Measurements from ENCODE around the gene TLX3. TPM values are rescaled to one million over a fixed set of nuclear protein-coding genes. Genes with fewer than 3 reads are reported as not detected.
A peak's percentile ranks its signal among the peaks of the same experiment; 100 is the strongest.

TLX3 gene
- polyA plus RNA-seq, 4 donors, result 0.04 TPM; not detected in 3

DNA sequence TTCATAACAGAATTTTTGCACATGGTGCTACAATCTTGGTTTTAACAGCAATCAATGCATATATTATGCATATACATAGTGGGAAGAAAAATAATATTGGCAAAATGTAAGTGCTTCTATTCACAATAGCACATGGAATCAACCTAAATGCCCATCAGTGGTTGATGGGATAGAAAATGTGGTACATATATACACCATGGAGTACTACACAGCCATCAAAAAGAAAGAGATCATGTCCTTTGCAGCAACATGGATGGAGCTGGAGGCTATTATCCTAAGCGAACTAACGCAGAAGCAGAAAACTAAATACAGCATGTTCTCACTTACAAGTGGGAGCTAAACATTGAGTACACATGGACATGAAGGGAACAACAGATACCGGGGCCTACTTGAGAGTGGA lies 37.2 kb upstream of the TLX3 start:
- Histone ChIP-seq H3K9me3 (ENCODE audit: control insufficient read depth in 2 of 2, insufficient read depth in 1 of 2, low read depth in 1 of 2, low read length in 1 of 2) (no peaks in the 10 kb centered on the region), H3K27me3 (ENCODE audit: control insufficient read depth in 3 of 3, insufficient read depth in 3 of 3, low read length in 3 of 3) (no peaks in the 10 kb centered on the region), H3K4me1 (ENCODE audit: control insufficient read depth in 3 of 3, insufficient read depth in 2 of 3, low read depth in 1 of 3, low read length in 2 of 3) (no peaks in the 10 kb centered on the region), H3K36me3 (ENCODE audit: control insufficient read depth in 3 of 3, insufficient read depth in 2 of 3, low read depth in 1 of 3, low read length in 3 of 3) (no peaks in the 10 kb centered on the region), H3K27ac (ENCODE audit: low read depth in 1 of 3, low read length in 2 of 3) (no peak overlapping the region), H3K4me3 (ENCODE audit: low read depth in 1 of 3, low read length in 3 of 3) (no peak overlapping the region)
- FAIRE-seq, result no peak
- no peak for DNase-seq
- 95 to 99% (median 98%) methylated on average over 3 of the region's 3 CpGs for WGBS, 3 donors

DNA sequence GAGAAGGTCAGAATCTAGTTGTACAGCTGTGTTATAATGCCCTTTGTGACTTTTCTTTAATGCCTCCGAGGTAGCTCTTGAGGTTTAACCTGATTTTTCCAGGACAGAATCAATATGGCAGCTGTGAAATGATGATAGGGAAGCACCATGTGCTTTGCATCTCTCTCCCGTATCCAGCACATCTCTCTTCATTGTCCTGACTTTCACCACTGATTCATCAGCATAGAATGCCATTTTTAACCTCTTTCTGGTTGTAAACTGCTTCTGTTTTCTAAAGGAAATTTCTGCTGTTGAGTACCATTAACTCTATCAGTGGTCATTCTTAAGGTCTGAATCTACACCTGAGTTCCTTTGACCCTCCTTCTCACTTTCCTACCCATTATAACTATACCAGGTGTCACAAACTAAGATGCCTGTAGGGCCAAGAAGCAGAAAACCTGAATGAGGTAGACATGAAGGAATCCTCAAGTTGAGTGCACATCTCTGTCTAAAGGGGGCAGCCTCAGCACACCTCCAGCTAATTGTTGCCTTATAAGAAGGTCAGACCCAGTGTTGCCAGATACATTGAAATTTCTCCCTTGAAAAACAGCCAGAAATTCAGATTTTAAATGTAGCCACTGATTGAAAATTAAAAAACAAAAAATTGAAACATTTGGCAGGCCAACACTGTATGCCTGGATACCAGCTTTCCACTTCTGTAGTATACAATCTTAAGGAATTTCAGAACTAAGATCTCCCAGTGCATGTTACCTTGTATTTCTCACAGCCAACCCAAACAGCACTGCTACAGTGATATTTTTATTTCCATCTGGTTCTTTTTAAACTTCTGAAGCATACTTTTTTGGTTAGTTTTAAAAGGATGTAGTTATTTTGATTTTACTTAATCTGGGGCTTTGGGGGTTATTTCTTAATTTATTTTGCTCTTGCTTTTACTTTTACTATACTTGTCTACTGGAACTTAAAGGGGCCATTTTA lies 35.8 kb upstream of the TLX3 start:
- peak; percentile 17 to 33 for DNase-seq
- Histone ChIP-seq H3K4me1 (ENCODE audit: control insufficient read depth in 3 of 3, insufficient read depth in 2 of 3, low read depth in 1 of 3, low read length in 2 of 3) (no peaks in the 10 kb centered on the region), H3K9me3 (ENCODE audit: control insufficient read depth in 2 of 2, insufficient read depth in 1 of 2, low read depth in 1 of 2, low read length in 1 of 2) (no peaks in the 10 kb centered on the region), H3K27me3 (ENCODE audit: control insufficient read depth in 3 of 3, insufficient read depth in 3 of 3, low read length in 3 of 3) (no peaks in the 10 kb centered on the region), H3K27ac (ENCODE audit: low read depth in 1 of 3, low read length in 2 of 3) (no peak overlapping the region), H3K4me3 (ENCODE audit: low read depth in 1 of 3, low read length in 3 of 3) (no peak overlapping the region), H3K36me3 (ENCODE audit: control insufficient read depth in 3 of 3, insufficient read depth in 2 of 3, low read depth in 1 of 3, low read length in 3 of 3) (no peaks in the 10 kb centered on the region)
- no peak for FAIRE-seq
- WGBS, 3 donors, result 80 to 87% (median 84%) methylated on average over 2 of the region's 2 CpGs

DNA sequence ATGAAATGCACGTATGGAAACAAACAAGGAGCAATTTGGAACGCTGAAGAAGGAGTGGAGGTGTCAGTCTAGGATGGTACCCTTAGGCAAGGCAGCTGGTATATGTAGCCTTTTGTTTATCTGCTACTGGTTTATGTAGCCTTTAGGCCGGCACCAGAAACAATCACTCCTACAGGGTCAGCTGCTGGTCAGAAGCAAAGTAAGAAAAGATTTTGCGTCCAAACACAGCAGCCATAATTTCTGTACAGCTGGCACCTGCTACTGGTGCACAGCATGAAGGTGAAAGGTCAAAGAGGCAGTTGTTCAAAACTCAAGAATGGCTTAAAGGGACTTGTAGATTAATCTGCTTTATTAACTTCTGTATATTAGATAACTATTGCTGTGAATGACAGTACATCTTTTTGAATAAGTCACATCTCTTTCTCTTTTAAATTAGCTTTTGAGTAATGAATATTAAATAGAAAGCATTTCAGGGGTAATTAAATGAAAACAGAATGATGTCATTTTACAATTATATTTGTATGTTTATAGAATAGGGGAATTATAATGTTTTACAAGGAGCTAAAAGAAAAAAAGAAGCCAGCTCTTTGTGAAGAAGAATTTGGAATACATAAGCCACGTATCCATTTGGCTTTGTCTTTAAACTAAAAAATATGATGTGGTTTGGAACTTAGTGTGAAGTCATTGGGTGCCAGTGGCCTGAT lies 33.1 kb upstream of the TLX3 start:
- WGBS, 3 donors, result 73 to 83% (median 77%) methylated on average over 5 of the region's 5 CpGs
- Histone ChIP-seq H3K9me3 (ENCODE audit: control insufficient read depth in 2 of 2, insufficient read depth in 1 of 2, low read depth in 1 of 2, low read length in 1 of 2) (no peaks in the 10 kb centered on the region), H3K27ac (ENCODE audit: low read depth in 1 of 3, low read length in 2 of 3) (no peak overlapping the region), H3K27me3 (ENCODE audit: control insufficient read depth in 3 of 3, insufficient read depth in 3 of 3, low read length in 3 of 3) (no peaks in the 10 kb centered on the region), H3K36me3 (ENCODE audit: control insufficient read depth in 3 of 3, insufficient read depth in 2 of 3, low read depth in 1 of 3, low read length in 3 of 3) (no peaks in the 10 kb centered on the region), H3K4me1 (ENCODE audit: control insufficient read depth in 3 of 3, insufficient read depth in 2 of 3, low read depth in 1 of 3, low read length in 2 of 3) (no peaks in the 10 kb centered on the region), H3K4me3 (ENCODE audit: low read depth in 1 of 3, low read length in 3 of 3) (no peak overlapping the region)
- FAIRE-seq (no peak), DNase-seq (no peak)

DNA sequence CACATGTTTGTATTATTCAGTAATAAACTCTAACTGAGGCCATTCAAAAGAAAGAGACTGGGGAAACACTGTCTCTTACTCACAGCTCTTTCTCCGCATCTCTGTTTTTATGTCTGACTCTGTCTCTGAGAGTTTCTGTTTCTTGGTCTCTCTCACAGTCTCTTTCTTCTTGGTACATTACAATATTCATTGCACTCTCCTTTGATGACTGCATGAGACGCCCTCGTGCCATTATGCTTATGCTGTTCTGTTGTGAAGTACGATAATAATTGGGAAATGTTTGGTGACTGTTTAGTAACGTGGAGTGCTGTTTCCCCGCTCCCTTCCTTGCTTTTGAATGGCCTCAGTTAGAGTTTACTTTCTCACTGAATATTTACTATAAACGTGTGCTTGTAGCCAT lies 25.3 kb upstream of the TLX3 start:
- no peak overlapping the region for H3K4me3 ChIP-seq (ENCODE audit: low read depth in 1 of 3, low read length in 3 of 3)
- no peak for DNase-seq
- no peaks in the 10 kb centered on the region for H3K27me3 ChIP-seq (ENCODE audit: control insufficient read depth in 3 of 3, insufficient read depth in 3 of 3, low read length in 3 of 3)
- H3K4me1 ChIP-seq (ENCODE audit: control insufficient read depth in 3 of 3, insufficient read depth in 2 of 3, low read depth in 1 of 3, low read length in 2 of 3), result no peaks in the 10 kb centered on the region
- no peaks in the 10 kb centered on the region for H3K9me3 ChIP-seq (ENCODE audit: control insufficient read depth in 2 of 2, insufficient read depth in 1 of 2, low read depth in 1 of 2, low read length in 1 of 2)
- H3K36me3 ChIP-seq (ENCODE audit: control insufficient read depth in 3 of 3, insufficient read depth in 2 of 3, low read depth in 1 of 3, low read length in 3 of 3), result no peaks in the 10 kb centered on the region
- FAIRE-seq, result no peak
- H3K27ac ChIP-seq (ENCODE audit: low read depth in 1 of 3, low read length in 2 of 3), result no peak overlapping the region
- 88 to 92% (median 90%) methylated on average over 7 of the region's 7 CpGs for WGBS, 3 donors

- H3K36me3 ChIP-seq (ENCODE audit: control insufficient read depth in 3 of 3, insufficient read depth in 2 of 3, low read depth in 1 of 3, low read length in 3 of 3), result no peaks in the 10 kb centered on the region
- no peak for FAIRE-seq
- H3K27me3 ChIP-seq (ENCODE audit: control insufficient read depth in 3 of 3, insufficient read depth in 3 of 3, low read length in 3 of 3), result no peaks in the 10 kb centered on the region
- no peaks in the 10 kb centered on the region for H3K9me3 ChIP-seq (ENCODE audit: control insufficient read depth in 2 of 2, insufficient read depth in 1 of 2, low read depth in 1 of 2, low read length in 1 of 2)
- H3K4me1 ChIP-seq (ENCODE audit: control insufficient read depth in 3 of 3, insufficient read depth in 2 of 3, low read depth in 1 of 3, low read length in 2 of 3), result no peaks in the 10 kb centered on the region
- DNase-seq, result no peak
- no peak overlapping the region for H3K27ac ChIP-seq (ENCODE audit: low read depth in 1 of 3, low read length in 2 of 3)
- H3K4me3 ChIP-seq (ENCODE audit: low read depth in 1 of 3, low read length in 3 of 3), result no peak overlapping the region
- 87 to 89% (median 89%) methylated on average over 2 of the region's 2 CpGs for WGBS, 3 donors
Observed at GRCh38 chr5:171285465-171285864, 23.6 kb upstream of the TLX3 start.

DNA sequence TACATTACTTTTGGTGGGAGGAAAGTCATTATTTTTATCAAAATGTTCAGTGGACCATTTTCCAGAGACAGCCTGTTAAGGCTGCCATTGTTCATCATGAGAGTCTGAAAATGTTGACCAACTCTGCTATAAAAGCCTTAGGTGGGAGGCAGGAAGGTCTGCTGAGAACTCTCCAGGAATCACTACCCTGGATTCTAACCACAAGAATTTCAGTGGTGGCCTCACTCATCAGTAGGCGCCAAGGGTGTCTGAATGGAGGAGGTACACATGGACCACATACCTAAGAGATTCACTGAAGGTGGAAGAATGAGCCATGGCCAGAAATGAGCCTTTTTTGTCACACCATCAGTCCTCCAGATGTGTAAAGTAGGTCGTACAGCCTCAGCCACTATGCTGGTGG lies 21.0 kb upstream of the TLX3 start:
- FAIRE-seq, result no peak
- H3K27ac ChIP-seq (ENCODE audit: low read depth in 1 of 3, low read length in 2 of 3), result no peak overlapping the region
- H3K4me3 ChIP-seq (ENCODE audit: low read depth in 1 of 3, low read length in 3 of 3), result no peak overlapping the region
- 64 to 89% (median 89%) methylated on average over 2 of the region's 2 CpGs for WGBS, 3 donors
- H3K36me3 ChIP-seq (ENCODE audit: control insufficient read depth in 3 of 3, insufficient read depth in 2 of 3, low read depth in 1 of 3, low read length in 3 of 3), result no peaks in the 10 kb centered on the region
- no peaks in the 10 kb centered on the region for H3K9me3 ChIP-seq (ENCODE audit: control insufficient read depth in 2 of 2, insufficient read depth in 1 of 2, low read depth in 1 of 2, low read length in 1 of 2)
- H3K27me3 ChIP-seq (ENCODE audit: control insufficient read depth in 3 of 3, insufficient read depth in 3 of 3, low read length in 3 of 3), result no peaks in the 10 kb centered on the region
- no peak for DNase-seq
- no peaks in the 10 kb centered on the region for H3K4me1 ChIP-seq (ENCODE audit: control insufficient read depth in 3 of 3, insufficient read depth in 2 of 3, low read depth in 1 of 3, low read length in 2 of 3)

DNA sequence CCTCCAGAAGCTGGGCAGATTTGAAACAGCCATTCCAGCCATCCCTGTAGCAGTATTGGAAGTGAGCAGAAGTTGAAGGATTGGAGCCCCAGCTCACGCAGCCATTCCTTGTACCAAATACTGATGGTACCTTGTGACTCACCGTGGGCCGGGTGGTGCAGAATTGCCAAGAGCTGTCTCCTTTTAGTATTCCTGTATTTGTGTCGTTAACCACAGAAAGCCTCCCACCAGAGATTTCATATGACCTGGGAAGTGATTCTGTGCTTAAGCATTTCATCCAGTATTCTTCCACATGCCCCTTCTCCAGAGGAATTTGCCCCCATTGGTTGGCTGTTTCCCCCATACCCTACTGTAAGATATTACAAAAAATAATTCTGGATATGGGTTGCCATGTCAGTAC lies 17.7 kb upstream of the TLX3 start:
- 94 to 97% (median 95%) methylated on average over 4 of the region's 4 CpGs for WGBS, 3 donors

DNA sequence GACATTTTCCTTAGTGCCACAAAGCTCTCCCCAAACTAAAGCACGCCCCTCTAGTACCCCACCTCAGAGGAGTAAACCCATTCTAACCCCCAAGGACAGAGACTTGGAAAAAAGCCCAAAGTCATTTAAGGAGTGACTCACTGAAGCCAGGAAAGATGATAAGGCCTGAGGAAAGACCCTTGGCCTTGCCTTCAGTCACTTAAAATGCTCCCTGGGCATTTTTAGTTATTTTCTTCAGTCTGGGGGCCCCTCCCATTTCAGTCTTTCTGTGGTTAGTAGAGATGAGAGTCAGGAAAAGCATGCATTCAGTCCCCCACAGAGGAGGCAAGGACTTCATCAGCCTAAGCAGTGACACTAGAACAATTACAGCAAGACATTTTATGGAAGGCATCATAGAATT lies 13.7 kb upstream of the TLX3 start:
- 12 to 41% (median 23%) methylated on average over 1 of the region's 1 CpG for WGBS, 3 donors

More for the DNA sequence above, 17.7 kb upstream of the TLX3 start:
- Histone ChIP-seq H3K9me3 (ENCODE audit: control insufficient read depth in 2 of 2, insufficient read depth in 1 of 2, low read depth in 1 of 2, low read length in 1 of 2) (no peaks in the 10 kb centered on the region), H3K4me3 (ENCODE audit: low read depth in 1 of 3, low read length in 3 of 3) (no peak overlapping the region), H3K36me3 (ENCODE audit: control insufficient read depth in 3 of 3, insufficient read depth in 2 of 3, low read depth in 1 of 3, low read length in 3 of 3) (no peaks in the 10 kb centered on the region), H3K27me3 (ENCODE audit: control insufficient read depth in 3 of 3, insufficient read depth in 3 of 3, low read length in 3 of 3) (no peaks in the 10 kb centered on the region), H3K27ac (ENCODE audit: low read depth in 1 of 3, low read length in 2 of 3) (no peak overlapping the region), H3K4me1 (ENCODE audit: control insufficient read depth in 3 of 3, insufficient read depth in 2 of 3, low read depth in 1 of 3, low read length in 2 of 3) (peaks cover 0 to 2% (median 0%) of the 10 kb centered on the region in 3 donors)
- no peak for DNase-seq
- no peak for FAIRE-seq

More for the DNA sequence above, 13.7 kb upstream of the TLX3 start:
- FAIRE-seq, result no peak
- Histone ChIP-seq H3K9me3 (ENCODE audit: control insufficient read depth in 2 of 2, insufficient read depth in 1 of 2, low read depth in 1 of 2, low read length in 1 of 2) (no peaks in the 10 kb centered on the region), H3K4me1 (ENCODE audit: control insufficient read depth in 3 of 3, insufficient read depth in 2 of 3, low read depth in 1 of 3, low read length in 2 of 3) (peaks cover 0 to 2% (median 0%) of the 10 kb centered on the region in 3 donors), H3K36me3 (ENCODE audit: control insufficient read depth in 3 of 3, insufficient read depth in 2 of 3, low read depth in 1 of 3, low read length in 3 of 3) (no peaks in the 10 kb centered on the region), H3K4me3 (ENCODE audit: low read depth in 1 of 3, low read length in 3 of 3) (no peak overlapping the region), H3K27me3 (ENCODE audit: control insufficient read depth in 3 of 3, insufficient read depth in 3 of 3, low read length in 3 of 3) (no peaks in the 10 kb centered on the region), H3K27ac (ENCODE audit: low read depth in 1 of 3, low read length in 2 of 3) (no peak overlapping the region)
- no peak for DNase-seq
